ENCODE measurements around the gene LRRC25.

- TF ChIP-seq CTCF (IDR thresholded peaks at IDR 0.05) (no peak), POLR2A (IDR thresholded peaks at IDR 0.05) (peak in 1 of 2 donors; percentile 62)
These were observed 21.8 kb upstream of the LRRC25 start, which contains the start of gene SSBP4 for GRCh38 chr19:18419195-18419698.
